HCT116 (cell line): Measurements from ENCODE around the gene VMP1. TPM values are rescaled to one million over a fixed set of nuclear protein-coding genes. Genes with fewer than 3 reads are reported as not detected.

ENCODE experiments used
- ATAC-seq: fragments of 200-7000 bp; cut with Tn5 transposase; 2 replicates; pipeline ENCODE4 v1.9.1; 2020; ENCODE audit warnings: mild to moderate bottlenecking, moderate library complexity
- BruUV-seq: library from RNA; stranded (reverse); fragments of 400-500 nt; replicated peaks from 2 replicates; lab custom pipeline; 2021; lab: Mats Ljungman, UMichigan
- CTCF ChIA-PET: fragments of 300-600 bp; sonication (Branson Sonifier 250); formaldehyde crosslinking; loops from one replicate; lab custom pipeline; 2021; ENCODE audit warnings: antibody characterized with exemption; lab: Charles Lee
- POLR2A ChIA-PET: fragments of 300-600, 350-600 bp; sonication (Branson Sonifier 250); formaldehyde crosslinking; loops from one replicate; lab custom pipeline; 2021; ENCODE audit warnings: antibody characterized with exemption; lab: Charles Lee
- RAD21 ChIA-PET, 2 experiments: fragments of 300-600 bp; sonication (Branson Sonifier 250); formaldehyde crosslinking; loops; one replicate each; lab custom pipeline; 2023; ENCODE audit warnings: low total read pairs in 2 of 2; ENCODE audit not compliant: uncharacterized antibody in 2 of 2, unreplicated experiment in 2 of 2, low non-redundant PET in 1 of 2; lab: Charles Lee
- DNase-seq: peaks from one replicate; pipeline ENCODE4 v3.0.0-alpha.2; 2010; ENCODE audit warnings: low read depth, low spot score
- H2AFZ ChIP-seq: fragments of 200-600 bp; shearing (Covaris generic), sonication (generic); 2 replicates; pipeline ENCODE4 v1.6.1; 2017; ENCODE audit warnings: low read depth, mixed run types, mixed read lengths, antibody characterized with exemption, low read length; ENCODE audit not compliant: poor library complexity, severe bottlenecking
- H3K27ac ChIP-seq: 2 replicates; pipeline ENCODE4 v1.5.1; 2012; ENCODE audit warnings: low read depth, low read length
- H3K27me3 ChIP-seq: fragments of 200-600 bp; sonication (generic); 2 replicates; pipeline ENCODE4 v1.6.1; 2016; ENCODE audit warnings: mixed run types, low read length, mixed read lengths; ENCODE audit not compliant: insufficient read depth
- H3K36me3 ChIP-seq, 2 experiments: fragments of 200-500 bp in 1 of 2; fragments of 200-600 bp in 1 of 2; sonication (Bioruptor generic) in 1 of 2; sonication (generic) in 1 of 2; 2 replicates each; pipeline versions ENCODE4 v1.5.1 to v1.6.1; 2014 to 2016; ENCODE audit warnings: low read length in 2 of 2, inconsistent platforms in 1 of 2, mixed read lengths in 1 of 2, mixed run types in 1 of 2; ENCODE audit not compliant: insufficient read depth in 2 of 2, control insufficient read depth in 1 of 2
- H3K4me1 ChIP-seq, 2 experiments: fragments of 200-600 bp in 1 of 2; sonication (generic) in 1 of 2; 2 replicates each; pipeline versions ENCODE4 v1.5.1 to v1.6.1; 2012 to 2017; ENCODE audit warnings: low read length in 2 of 2, inconsistent platforms in 1 of 2, mild to moderate bottlenecking in 1 of 2, mixed read lengths in 1 of 2, mixed run types in 1 of 2, moderate library complexity in 1 of 2; ENCODE audit not compliant: insufficient read depth in 2 of 2, control insufficient read depth in 1 of 2
- H3K4me2 ChIP-seq: fragments of 200-600 bp; sonication (generic); 2 replicates; pipeline ENCODE4 v1.6.1; 2017; ENCODE audit warnings: mixed run types, low read length, mixed read lengths
- H3K4me3 ChIP-seq, 2 experiments: fragments of 200-600 bp in 1 of 2; sonication (generic) in 1 of 2; replicated peaks in 1 of 2; 2 replicates each; pipeline ENCODE4 v1.5.1; 2011 to 2016; ENCODE audit warnings: low read length in 2 of 2, control low read depth in 1 of 2, low read depth in 1 of 2, mild to moderate bottlenecking in 1 of 2, mixed read lengths in 1 of 2, mixed run types in 1 of 2
- H3K79me2 ChIP-seq: fragments of 200-600 bp; sonication (generic); 2 replicates; pipeline ENCODE4 v1.6.1; 2017; ENCODE audit warnings: mild to moderate bottlenecking, mixed run types, low read length, moderate library complexity, mixed read lengths; ENCODE audit not compliant: insufficient read depth
- H3K9ac ChIP-seq: fragments of 200-600 bp; sonication (generic); 2 replicates; pipeline ENCODE4 v1.6.1; 2016; ENCODE audit warnings: low read length, mixed read lengths
- H3K9me2 ChIP-seq: fragments of 200-600 bp; sonication (generic), shearing (Covaris generic); 2 replicates; pipeline ENCODE4 v1.6.1; 2017; ENCODE audit warnings: mixed run types, mild to moderate bottlenecking, moderate library complexity; ENCODE audit not compliant: insufficient read depth
- H3K9me3 ChIP-seq, 2 experiments: fragments of 200-500 bp in 1 of 2; fragments of 200-600 bp in 1 of 2; sonication (Bioruptor generic) in 1 of 2; sonication (generic) in 1 of 2; 2 replicates each; pipeline ENCODE4 v1.6.1; 2014 to 2017; ENCODE audit warnings: low read length in 2 of 2, mixed read lengths in 2 of 2, inconsistent platforms in 1 of 2, low read depth in 1 of 2, mild to moderate bottlenecking in 1 of 2, mixed run types in 1 of 2, moderate library complexity in 1 of 2; ENCODE audit not compliant: control insufficient read depth in 1 of 2, insufficient read depth in 1 of 2
- H4K20me1 ChIP-seq: fragments of 200-600 bp; sonication (generic), shearing (Covaris generic); 2 replicates; pipeline ENCODE4 v1.6.1; 2017; ENCODE audit warnings: mixed run types, mild to moderate bottlenecking, moderate library complexity; ENCODE audit not compliant: insufficient read depth
- ATF3 ChIP-seq: IDR thresholded peaks from 2 replicates; pipeline ENCODE4 v1.6.1; 2012
- CBX3 ChIP-seq: IDR thresholded peaks from 2 replicates; pipeline ENCODE4 v1.6.1; 2012; ENCODE audit warnings: low read depth
- ELF1 ChIP-seq: IDR thresholded peaks from 2 replicates; pipeline ENCODE4 v1.6.1; 2012; ENCODE audit warnings: low read depth, borderline replicate concordance
- FOSL1 ChIP-seq: IDR thresholded peaks from 2 replicates; pipeline ENCODE4 v1.6.1; 2012; ENCODE audit warnings: low read depth
- POLR2A ChIP-seq: IDR thresholded peaks from 2 replicates; pipeline ENCODE4 v1.7.0; 2011; ENCODE audit warnings: borderline replicate concordance; ENCODE audit not compliant: insufficient read depth, insufficient read length; ENCODE audit errors: extremely low read depth
- POLR2AphosphoS5 ChIP-seq: IDR thresholded peaks from 2 replicates; pipeline ENCODE4 v1.6.1; 2011; ENCODE audit warnings: mild to moderate bottlenecking, low read depth, low read length, moderate library complexity
- RAD21 ChIP-seq: IDR thresholded peaks from 2 replicates; pipeline ENCODE4 v1.6.1; 2012; ENCODE audit warnings: low read depth, mild to moderate bottlenecking
- REST ChIP-seq: IDR thresholded peaks from 2 replicates; pipeline ENCODE4 v1.6.1; 2012; ENCODE audit warnings: low read depth
- YY1 ChIP-seq: IDR thresholded peaks from 2 replicates; pipeline ENCODE4 v1.6.1; 2011; ENCODE audit warnings: low read length, low read depth, moderate library complexity, mild to moderate bottlenecking; ENCODE audit not compliant: insufficient replicate concordance; ENCODE audit errors: extremely low read depth
- ZNF274 ChIP-seq: fragments of 200-500 bp; sonication (Bioruptor generic); IDR thresholded peaks from 2 replicates; pipeline ENCODE4 v1.6.1; 2014; ENCODE audit warnings: mild to moderate bottlenecking, low read depth, low read length, inconsistent platforms
- intact Hi-C: fragments of 100-400 bp; cut with micrococcal nuclease; formaldehyde crosslinking; loops from 2 replicates; pipeline ENCODE4 v1.10.0; 2022
- total RNA-seq: library from RNA; stranded (reverse); gene quantifications from one replicate; pipeline ENCODE4 v1.2.1, GENCODE V29; 2021; ENCODE audit not compliant: unreplicated experiment

VMP1 gene
- total RNA-seq, 1 experiment from 2014 or later, result 366 TPM

- H3K79me2 ChIP-seq, result peaks cover 100% of the 10 kb centered on the region
- CTCF ChIA-PET, result no interaction called here
- 0 out of 4 replicates have a peak, but pooled peaks cover 0 to under 1% of the 10 kb centered on the region in 2 experiments for H3K4me1 ChIP-seq
- no peak overlapping the region for H3K4me2 ChIP-seq
- DNase-seq (no peak), ATAC-seq (no peak)
- H3K9me2 ChIP-seq, result no peaks in the 10 kb centered on the region
- peaks cover 47 to 74% of the 10 kb centered on the region in 2 experiments for H3K36me3 ChIP-seq
- BruUV-seq, result no TSS peak
- H3K27me3 ChIP-seq, result no peaks in the 10 kb centered on the region
- no peak overlapping the region for H2AFZ ChIP-seq
- TF ChIP-seq RAD21, result no peak
- TF ChIP-seq POLR2AphosphoS5, result no peak
- TF ChIP-seq POLR2A, result no peak
- no peak for TF ChIP-seq YY1
- no peak for TF ChIP-seq ATF3
- TF ChIP-seq REST, result no peak
- no peak for TF ChIP-seq CBX3
- no peak for TF ChIP-seq ZNF274
- TF ChIP-seq ELF1, result no peak
- TF ChIP-seq FOSL1, result no peak
- H3K9ac ChIP-seq, result no peak overlapping the region
- no peak overlapping the region for H3K27ac ChIP-seq
- no peak overlapping the region for H3K4me3 ChIP-seq
- RAD21 ChIA-PET, result no interaction called here
- peaks cover 87% of the 10 kb centered on the region for H4K20me1 ChIP-seq
- H3K9me3 ChIP-seq, result no peaks in the 10 kb centered on the region
- intact Hi-C loops, result no loop called here
- POLR2A ChIA-PET, result interaction anchor here (2.6 kb wide), 1 partner anchor 8 kb away, joined by 12 read pairs; the partner anchor contains the start of genes PTRH2 and VMP1
Observed at GRCh38 chr17:59699218-59699617, 8.2 kb upstream of the VMP1 start.
